Stimulated activated CD8-positive, alpha-beta memory T cell treated with anti-CD3 and anti-CD28 coated beads, Interleukin-7, amount 100 ng/mL, for 1 hour (primary cell): ENCODE measurements around the gene MICAL3.

ENCODE experiments used
- DNase-seq, 2 donors: peaks; one replicate each; pipeline ENCODE4 v3.0.0-alpha.2; 2020; ENCODE audit warnings: low read depth in 2 of 2

MICAL3 gene

DNA sequence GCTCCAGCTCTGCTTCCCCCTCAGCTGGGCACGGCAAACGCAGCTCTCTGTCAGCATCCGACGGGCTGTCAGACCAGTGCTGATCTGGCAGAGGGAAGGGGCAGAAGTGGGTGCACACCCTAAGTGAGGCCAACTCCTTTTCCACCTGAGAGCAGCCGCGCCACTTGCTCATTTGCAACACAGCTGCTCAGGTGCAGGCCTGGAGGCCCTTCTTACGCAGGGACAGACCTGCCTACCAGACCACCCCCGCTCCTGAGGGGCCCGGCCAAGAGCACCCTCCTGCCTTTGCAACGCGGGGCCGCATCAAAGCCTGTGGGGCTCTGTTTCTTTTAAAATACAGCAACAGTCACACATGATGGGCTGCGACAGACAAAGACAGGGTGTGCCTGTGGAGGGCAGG, 202.3 kb downstream of the MICAL3 start:
- no peak for DNase-seq

DNA sequence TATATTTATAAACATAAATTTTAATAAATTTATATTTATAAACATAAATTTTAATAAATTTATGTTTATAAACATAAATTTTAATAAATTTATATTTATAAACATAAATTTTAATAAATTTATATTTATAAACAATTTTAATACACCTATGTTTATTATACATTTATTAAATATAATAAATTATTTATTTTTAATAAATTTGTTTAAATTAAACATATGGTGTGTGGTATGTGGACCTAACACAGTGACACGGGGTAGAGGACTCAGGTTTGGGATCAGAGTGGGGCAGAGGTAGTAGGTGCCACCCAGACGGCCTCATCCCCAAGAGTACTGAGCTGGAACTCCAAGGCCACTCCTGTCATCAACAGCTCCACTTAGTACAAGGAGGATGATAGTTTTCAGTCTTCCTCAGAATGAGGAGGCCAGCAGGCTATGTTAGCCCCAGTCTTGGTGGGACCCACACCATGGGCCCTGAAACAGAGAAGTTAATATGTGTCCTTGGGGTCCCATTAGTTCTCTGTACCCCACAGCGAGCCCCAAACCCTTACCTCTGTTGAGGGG, 203.4 kb downstream of the MICAL3 start:
- no peak for DNase-seq

DNA sequence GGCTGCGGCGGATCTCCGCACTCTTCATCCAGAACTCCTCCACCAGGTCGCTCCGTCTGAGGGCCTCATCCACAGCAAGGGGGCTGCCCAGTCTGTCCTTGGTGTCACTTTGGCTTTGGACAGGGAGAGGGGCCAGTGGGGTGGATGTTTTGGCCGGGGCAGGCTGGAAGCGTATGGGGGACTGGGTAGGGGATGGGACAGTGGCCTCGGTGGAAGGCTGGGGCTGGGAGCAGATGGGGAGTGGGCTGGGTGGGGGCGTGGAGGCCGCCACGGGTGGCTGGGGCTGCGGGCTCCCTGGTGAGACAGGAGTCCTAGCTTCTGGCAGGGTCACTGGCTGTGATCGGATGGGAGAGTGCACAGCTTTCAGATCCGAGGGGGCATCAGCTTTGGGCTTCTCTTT, 205.7 kb downstream of the MICAL3 start:
- DNase-seq: no peak

DNA sequence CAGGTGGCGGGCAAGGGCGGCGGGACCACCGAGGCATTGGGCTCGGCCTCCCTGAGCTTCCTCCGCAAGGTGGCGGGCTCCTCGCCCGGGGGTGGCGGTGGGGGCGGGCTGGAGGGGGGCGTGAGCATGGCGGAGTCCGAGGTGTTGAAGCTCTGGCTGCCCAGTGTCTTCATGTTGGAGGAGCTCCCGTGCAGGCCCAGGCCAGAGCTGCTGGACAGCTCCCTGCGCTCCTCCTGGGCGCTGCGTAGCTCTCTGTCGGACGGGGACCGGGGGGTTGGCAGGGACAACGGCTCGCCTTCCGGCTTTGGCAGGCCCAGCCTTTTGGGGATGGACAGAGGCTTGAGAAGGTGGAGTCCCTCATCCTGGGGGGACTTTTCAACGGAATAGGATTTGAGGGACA, 206.2 kb downstream of the MICAL3 start:
- DNase-seq: no peak

DNA sequence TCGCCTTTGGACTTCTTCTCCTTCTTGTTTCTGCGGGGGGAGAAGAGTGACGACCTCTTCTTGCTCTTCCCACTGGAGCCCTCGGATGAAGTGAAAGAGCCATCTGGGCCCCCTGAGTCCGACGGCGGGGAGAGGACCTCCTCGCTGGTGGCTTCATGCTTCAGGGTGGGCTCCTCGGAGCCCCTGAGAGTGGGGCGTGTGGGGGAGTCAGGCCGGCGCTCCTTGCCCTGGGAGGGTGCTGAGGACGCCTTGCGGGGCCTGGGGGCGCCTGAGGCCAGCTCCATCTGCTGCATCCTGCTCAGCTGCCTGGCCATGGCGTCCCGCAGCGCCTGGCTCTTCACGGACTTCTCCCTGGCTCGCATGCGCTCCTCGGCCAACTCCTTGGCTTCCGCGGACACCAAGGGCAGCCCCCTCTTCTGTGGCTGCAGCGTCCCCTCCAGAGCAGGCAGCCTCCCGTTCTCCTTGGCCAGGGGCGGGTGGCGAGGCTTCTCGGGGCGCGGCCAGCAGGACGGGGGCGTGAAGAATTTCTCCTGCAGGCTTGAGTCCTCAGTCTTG, 206.8 kb downstream of the MICAL3 start:
- DNase-seq: no peak

DNA sequence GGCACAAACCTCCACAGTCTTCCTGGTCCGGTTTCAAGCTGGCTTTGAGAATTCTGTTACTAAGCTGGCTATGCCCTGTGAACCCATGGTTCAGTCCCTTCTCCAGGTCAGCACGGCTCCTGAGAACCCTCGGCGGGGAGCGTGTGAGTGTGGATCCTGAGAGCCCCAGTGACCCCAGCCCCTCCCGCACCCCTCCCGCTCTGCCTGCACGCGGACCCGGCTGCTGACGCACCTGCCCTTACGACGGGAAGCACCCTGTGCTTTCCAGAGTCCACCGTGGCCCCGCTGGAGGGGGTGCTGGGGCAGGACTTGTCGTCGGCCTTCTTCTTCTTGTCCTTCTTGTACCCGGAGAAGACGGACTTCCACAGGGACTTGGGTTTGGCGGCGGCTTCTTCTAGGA, 207.3 kb downstream of the MICAL3 start:
- no peak for DNase-seq

DNA sequence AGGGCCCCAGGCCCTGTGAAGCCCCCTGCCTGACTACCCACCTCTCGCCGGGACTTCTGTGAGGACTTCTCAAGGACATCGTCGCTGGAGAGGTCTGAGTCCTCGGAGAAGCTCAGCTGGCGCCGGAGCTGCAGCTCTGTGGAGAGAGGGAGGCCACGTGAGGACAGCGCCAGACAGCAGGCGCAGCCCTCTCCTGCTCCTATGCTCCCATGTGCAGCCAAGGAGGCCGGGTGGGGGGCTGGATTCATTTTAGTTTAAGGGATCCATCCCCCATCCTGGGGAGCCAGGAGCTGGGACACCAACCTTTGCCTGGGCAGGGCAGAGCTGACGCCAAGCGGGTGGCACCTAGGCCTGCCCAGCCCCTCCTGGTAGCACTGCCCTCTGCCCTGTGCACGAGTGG, 207.7 kb downstream of the MICAL3 start:
- no peak for DNase-seq

DNA sequence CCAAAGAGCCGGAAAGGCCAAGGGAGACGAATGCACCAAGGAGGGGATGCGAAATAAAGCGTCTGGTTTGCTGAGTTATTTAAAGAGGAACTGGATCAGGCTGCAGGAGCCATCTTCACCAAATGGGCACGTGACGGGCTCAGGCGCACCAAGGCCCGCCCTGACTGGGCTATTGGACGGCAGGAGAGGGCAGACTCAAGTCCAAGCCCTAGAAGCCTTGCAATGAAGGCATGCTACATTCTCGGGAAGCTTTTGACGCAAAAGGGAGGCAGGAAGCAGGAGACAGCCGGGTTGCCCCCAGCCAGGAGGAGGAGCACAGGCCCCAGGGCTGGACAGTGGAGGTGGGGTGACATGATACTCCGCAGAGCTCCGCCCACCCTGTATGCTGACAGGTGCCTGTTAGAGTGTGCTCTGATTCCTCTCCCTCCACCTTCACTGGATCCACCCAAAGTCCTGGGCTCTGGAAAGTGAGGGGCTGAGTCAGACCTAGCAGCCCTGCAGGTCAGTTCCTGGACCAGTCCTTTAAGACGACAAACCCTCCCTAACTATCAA, 208.6 kb downstream of the MICAL3 start:
- no peak for DNase-seq

DNA sequence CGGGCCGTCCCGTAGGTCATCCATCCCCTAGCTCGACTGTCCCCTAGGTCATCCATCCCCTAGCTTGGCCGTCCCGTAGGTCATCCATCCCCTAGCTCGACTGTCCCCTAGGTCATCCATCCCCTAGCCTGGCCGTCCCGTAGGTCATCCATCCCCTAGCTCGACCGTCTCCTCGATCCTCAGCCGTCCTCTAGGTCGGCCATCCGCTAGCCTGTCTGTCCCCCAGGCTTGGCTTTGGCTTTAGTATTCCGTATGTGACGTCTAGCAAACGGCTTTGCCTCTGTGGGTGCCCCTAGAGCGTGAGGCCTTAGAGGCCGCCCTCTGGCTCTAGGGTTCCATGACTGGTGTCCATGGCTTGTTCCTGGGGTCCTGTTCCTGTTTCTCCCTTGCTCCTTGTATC, 209.5 kb downstream of the MICAL3 start:
- DNase-seq: no peak

DNA sequence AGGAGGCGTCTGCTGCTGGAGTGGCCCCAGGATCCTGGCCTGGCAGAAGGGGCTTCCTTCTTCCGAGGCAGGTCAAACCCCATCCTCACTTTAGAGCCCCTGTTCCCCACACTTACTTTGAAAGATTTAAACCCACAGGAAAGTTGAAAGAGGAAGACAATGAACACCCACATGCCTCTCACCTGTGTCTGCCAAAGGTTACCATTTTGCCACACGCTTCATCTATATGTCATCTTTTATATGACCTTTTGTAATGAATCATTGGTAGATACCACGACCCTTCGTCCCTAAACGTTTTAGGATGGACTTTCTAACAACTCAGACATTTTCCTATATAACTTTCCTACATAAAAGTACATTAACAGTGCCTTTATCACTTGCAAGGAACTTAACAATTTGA, 210.3 kb downstream of the MICAL3 start:
- no peak for DNase-seq

DNA sequence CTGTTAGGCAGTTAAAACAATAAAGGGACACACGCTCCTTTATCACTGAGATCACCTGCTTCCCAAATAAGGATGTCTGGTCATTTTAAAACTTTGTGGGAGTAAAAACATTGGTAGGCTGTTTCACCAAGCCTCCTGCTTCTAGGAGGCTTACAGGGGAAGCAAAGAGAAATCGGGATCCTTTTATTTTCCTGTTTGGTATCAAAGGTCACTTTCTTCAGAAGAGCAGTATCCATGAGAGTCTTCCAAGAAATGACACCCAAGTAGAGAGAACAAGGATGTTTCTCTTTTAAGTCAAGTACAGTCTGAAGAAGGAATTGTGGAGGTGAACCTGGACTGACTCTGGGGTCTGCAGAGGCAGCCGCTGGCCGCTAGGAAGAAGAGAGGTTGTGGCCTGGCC, 213.2 kb downstream of the MICAL3 start:
- DNase-seq: no peak

DNA sequence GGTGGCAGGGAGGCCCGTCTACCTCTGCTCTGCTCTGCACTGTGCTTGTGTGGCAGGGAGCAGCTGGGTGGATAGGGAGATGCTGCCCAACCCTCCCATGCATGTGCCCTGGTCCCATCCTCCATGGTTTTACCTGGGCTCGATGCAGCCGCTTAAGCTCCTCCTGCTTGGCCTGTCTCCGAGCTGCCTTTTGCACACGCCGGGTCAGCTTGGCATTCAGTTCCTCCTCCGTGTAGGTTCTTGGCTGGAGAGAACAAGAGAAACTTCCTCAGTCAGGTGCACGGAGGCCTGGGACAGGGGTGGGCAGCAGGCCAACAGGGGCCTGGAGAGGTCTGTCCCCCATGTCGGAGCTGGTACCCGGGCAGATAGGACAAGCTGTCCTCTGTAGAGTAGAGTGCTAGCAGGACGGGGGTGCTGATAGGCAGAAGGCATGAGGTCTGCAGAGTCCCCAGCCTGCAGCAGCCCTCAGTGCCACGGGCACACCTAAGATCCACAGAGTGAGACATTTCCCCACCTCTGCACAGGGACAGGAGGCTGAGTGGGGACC, 213.7 kb downstream of the MICAL3 start:
- no peak for DNase-seq

DNA sequence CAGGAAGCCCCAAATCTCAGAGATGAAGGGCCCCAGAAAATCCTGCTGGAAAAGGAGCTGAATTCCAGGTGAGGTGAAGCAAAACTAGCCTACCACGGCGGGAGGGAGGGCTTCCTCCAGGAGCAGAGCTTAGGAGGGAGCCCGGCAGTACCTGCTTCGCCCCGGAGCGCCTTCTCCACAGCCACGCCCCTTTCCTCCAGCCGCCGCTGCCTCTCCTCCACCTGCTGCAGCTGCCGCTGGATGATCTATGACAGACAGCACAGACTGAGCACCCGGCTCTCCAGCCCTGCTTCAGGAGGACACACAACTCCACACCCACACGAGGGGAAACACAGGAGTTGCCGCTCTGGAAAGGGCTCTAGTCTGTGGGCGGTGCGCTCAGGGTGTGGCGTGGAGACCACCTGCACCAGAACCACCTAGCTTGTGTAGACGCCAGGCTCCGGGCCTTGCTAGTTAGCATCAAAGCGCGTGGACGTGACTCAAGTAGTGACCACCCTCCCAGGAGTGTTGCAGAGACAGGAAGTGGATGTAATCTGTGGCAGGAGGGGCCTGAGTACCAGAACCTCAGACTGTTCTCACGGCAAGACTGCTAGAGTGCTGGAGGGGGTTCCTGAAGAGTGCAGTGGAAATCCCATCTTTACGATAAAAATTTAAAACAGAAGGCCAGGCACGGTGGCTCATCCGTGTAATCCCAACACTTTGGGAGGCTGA, 215.5 kb downstream of the MICAL3 start:
- DNase-seq: no peak

DNA sequence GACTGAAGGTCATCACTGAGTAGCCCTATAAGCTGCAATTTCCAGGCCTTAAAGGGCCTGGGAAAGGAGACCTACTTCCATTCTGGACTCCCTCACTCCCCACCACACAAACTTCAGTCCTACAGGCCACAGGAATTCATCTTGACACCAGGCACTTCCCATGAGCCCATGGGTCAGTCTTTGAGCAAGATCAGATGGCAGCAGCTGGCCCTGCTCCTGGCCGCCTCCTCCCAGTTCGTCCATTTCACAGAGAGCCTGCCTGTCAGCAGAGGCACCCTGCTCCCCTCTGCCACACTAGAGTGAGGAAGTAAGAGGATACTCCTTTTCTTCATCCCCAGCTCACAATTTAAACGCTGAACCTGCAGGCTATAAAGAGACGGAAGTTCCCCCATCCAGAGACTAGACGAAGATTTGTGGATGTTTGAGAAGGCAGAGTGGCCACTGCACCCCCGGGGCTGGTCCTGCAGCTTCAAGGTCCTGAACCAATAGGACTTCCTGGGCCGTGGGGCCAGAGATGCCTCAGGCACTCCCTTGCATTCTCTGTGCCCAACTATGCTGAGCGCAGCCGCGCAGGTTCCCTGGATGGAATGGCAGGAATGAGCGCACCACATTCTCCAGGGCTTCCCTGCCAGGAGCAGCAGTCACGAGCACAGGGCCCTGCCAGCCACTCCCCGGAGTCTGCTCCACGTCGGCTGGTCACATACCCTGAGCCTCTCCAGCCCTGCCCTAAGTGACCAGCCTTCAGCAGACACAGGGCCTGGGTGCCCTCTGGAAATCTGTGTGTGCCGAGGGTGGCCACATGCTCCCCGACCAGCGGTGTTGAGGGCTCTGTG, 216.6 kb downstream of the MICAL3 start:
- no peak for DNase-seq

DNA sequence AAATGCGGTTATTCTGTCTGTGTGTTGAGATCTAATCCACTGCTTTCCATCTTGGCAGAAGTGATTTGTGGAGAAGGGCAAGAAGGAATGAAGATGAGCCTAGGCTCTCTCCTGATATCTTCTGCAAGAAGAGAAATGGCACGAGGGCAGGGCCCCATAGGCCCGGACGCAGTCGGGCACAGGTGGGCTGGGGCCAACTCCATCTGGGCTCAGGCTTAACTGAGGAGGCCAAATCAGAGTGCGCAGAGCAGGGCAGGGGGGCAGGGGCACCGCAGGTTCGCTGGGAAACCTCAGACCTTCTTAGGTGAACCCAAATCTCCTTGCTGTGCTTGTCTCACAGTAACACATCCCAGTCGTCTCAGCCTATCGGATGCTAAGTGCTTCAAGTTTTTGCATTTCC, 217.3 kb downstream of the MICAL3 start:
- DNase-seq: no peak

DNA sequence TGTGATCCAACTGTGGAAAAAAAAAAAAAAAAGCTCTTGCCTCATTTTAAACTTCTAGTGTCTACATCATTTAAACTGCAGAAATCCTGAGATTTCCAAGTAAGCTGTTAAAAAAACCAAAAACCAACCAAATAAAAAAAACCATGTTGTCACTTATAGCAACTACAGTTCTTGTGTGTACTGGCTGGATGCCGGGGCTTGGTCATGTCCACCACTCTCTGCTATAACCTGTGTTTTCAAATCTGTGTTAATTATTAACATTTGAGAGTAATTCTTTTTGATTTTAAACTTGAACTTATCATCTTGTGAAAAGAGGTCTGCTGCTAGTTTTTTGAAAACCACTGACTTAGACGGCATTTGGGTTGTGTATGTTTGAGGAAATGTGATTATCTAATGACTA, 217.9 kb downstream of the MICAL3 start:
- no peak for DNase-seq

DNA sequence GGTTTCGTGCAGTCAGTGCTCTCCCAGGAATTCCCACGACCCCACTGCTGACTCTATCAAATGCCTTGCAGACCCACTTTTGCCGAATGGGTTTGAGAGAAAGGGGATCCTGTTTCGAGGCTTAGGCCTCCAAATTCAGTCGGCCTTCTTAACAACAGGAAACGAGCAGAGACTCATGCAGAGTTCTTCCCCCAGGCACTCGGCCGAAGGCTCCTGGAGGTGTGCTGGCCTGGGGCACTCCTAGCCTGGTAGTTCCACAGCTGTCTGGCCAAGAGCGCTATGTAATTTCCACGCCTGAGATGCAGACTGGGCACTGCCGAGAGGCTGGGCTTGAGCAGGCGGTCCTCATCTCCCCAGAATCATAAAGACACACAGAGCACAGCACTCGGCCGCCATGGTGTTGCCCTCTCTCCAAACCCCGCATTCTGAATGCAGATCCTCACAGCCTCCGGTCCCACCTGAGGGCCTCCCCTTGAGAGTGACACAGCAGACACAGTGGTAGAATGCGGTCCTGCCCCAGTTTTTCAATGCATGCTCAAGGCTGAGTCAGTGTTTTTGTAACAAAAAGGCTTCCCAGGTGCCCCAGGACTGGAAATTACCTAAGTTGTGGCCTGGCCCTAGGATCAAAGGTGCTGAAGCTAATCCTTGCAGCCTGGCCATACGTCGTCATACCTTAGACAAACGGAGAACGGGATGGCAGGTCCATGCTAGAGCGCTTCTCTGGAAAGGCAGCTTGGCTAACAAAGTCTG, 219.9 kb downstream of the MICAL3 start:
- no peak for DNase-seq

DNA sequence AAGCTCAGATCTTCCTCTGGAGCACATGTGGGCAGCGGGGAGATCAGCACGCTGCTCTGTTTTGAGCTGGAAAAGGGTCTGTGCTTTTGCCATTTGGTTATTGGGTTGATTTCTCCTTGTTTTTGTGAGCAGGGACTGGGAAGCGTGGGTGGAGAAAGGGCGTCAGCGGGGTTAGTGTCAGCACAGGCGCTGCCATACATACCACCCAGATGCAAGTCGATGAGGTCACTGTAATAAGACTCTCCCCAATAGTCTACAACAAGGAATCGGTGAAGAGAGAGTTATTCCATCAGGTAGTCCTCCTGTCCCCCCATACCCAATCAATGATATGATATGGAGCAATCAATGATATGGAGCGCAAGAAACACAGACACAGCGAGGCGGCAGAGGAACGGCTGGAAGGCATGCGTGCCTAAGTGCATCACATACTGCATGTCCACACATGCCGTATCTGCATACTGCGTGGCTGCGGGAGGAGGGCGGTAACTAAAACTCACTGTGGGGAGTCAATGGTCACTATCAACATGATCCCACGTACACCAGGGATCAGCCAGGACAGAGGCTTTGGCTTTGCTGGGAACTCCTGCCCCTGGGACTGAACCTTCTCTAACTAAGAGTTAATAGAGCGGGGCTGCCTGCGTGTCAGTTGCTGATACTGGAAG, 220.6 kb downstream of the MICAL3 start:
- DNase-seq: no peak

DNA sequence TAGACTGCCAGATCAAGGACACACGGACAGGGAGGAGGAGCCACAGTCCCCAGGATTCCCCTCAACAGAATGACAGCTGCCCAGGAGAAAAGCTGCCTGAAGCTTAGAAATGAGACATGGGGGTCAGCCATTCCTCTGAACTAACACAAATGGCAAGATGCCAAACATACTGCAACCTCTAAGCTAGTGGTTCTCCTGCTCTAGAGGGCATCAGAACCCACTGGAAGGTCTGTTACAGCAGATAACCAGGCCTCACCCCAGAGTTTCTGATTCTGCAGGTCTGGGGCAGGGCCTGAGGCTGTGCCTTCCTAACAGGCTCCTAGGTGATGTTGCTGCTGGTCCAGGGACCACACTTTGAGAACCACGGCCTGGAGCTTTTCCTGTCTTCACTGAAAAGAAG, 221.5 kb downstream of the MICAL3 start:
- DNase-seq: no peak

DNA sequence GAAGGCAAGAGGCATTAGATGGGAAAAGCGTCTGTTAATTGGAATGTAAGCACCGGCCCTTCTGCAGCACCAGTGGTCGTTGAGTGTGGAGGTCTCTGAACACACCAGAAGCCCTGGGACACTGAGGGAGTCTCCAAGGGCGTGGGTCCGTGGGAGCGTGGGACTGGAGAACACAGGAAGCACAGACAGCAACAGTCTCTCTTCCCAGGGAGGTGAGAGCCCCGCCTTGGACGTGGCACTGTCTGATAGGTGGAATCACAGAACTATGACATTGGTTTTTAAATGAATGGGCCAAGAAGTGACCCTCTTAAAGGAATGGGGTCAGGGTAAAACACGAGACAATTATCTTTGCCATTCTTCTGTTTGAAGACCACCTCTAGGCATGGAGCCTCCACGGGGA, 221.9 kb downstream of the MICAL3 start:
- DNase-seq: no peak
